Breast epithelium (tissue), 4 donors: Measurements from ENCODE around the gene RPL28. TPM values are rescaled to one million over a fixed set of nuclear protein-coding genes. Genes with fewer than 3 reads are reported as not detected.
"Not testable (repeated sequence)": the region's sequence is repeated elsewhere in the genome, so short reads cannot be mapped to it uniquely, and the experiment has no call there.

Source experiments
- DNase-seq, 2 donors: peaks; one replicate each; pipeline ENCODE4 v3.0.0-alpha.2; 2019; ENCODE audit warnings: low spot score in 2 of 2
- H3K27ac ChIP-seq, 2 donors: fragments of 200-600 bp; sonication (generic) in 1 of 2; one replicate each; pipeline ENCODE4 v1.5.1; 2016 to 2019; ENCODE audit warnings: mild to moderate bottlenecking in 1 of 2
- H3K27me3 ChIP-seq, 2 donors: fragments of 200-600 bp; sonication (generic) in 1 of 2; one replicate each; pipeline versions ENCODE4 v1.5.1 to v1.6.0; 2017 to 2019; ENCODE audit warnings: control low read depth in 1 of 2, mild to moderate bottlenecking in 1 of 2
- H3K36me3 ChIP-seq: fragments of 200-600 bp; one replicate; pipeline ENCODE4 v1.5.1; 2019
- H3K4me1 ChIP-seq, 2 donors: fragments of 200-600 bp; sonication (generic); one replicate each; pipeline ENCODE4 v1.5.1; 2016 to 2019; ENCODE audit warnings: control low read depth in 1 of 2
- H3K4me3 ChIP-seq, 3 donors: fragments of 200-600 bp; sonication (generic); 1 replicate in 2 of 3; 2 replicates in 1 of 3; pipeline ENCODE4 v1.5.1; 2016 to 2019; ENCODE audit warnings: mild to moderate bottlenecking in 3 of 3, moderate library complexity in 2 of 3
- H3K9me3 ChIP-seq, 2 donors: fragments of 200-600 bp; sonication (generic) in 1 of 2; one replicate each; pipeline ENCODE4 v1.5.1; 2016 to 2019; ENCODE audit warnings: control low read depth in 1 of 2
- POLR2A ChIP-seq: fragments of 450-650 bp; IDR thresholded peaks from one replicate; pipeline ENCODE4 v1.6.1; 2016; ENCODE audit warnings: antibody characterized with exemption, mild to moderate bottlenecking, moderate library complexity
- POLR2AphosphoS5 ChIP-seq, 3 donors: sonication (generic); formaldehyde crosslinking; IDR thresholded peaks; one replicate each; pipeline ENCODE4 v1.6.1; 2017; ENCODE audit warnings: antibody characterized with exemption in 3 of 3
- intact Hi-C: fragments of 100-400 bp; cut with DNase I; formaldehyde crosslinking; loops from one replicate; pipeline ENCODE4 v1.15.1; 2023; ENCODE audit warnings: low total_unique reads
- total RNA-seq, 3 donors: library from RNA; depleted of rRNA; stranded (reverse); fragments of >200 nt; gene quantifications; one replicate each; pipeline ENCODE4 v1.1.0, GENCODE V29; 2016
- TF ChIP-seq, protein P1 (sequence below), 3 donors: fragments of 450-650 bp; IDR thresholded peaks; one replicate each; pipeline ENCODE4 v1.5.1; 2016 to 2017; ENCODE audit warnings: antibody characterized with exemption in 3 of 3, mild to moderate bottlenecking in 3 of 3, moderate library complexity in 3 of 3

Gene RPL28
- total RNA-seq, 3 donors from 2014 or later, result 462 to 673 (median 471) TPM

DNA sequence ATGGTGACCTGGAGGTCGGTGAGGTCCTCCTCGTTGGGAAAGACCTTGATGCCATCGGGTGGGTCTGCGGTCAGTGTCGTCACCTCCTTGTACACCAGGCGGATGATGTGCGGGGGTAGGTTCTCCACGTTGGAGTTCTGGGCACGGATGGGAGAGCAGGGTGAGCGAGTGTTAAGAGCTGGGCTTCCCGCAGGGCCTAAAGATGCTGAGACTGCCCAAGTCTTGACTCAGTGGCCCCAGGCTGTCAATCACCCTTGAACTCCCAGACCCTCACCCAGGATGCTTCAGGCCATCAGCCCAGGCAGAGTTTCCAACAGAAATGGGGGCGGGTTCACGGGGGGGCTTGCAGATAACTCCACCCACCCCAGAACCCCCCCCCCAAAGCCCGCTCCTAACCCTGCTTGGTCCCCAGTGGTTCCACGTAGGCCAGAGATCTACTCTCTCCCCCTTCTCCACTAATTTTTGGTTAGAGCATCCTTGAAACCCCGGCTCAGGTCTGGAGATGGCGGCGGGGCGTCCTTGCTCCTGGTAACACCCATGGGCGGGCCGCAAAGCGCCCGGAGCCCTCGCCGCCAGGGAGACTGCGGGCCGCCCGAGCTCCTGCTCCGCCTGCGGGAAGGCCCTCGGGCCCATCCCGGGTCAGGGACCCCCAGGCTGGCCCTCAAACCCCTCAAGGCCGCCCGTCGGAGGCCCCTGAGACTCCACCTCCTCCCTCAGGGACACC, 21.3 kb downstream of the RPL28 start:
- Histone ChIP-seq H3K4me1 (peaks cover 4 to 10% of the 10 kb centered on the region in 2 donors), H3K27ac (peak overlapping the region; percentile 93 to 99), H3K4me3 (peak overlapping the region; percentile 94 to 95 (median 95)), H3K36me3 (no peaks in the 10 kb centered on the region), H3K9me3 (no peaks in the 10 kb centered on the region), H3K27me3 (no peaks in the 10 kb centered on the region)
- no peak for TF ChIP-seq POLR2A
- TF ChIP-seq, protein P1, sequence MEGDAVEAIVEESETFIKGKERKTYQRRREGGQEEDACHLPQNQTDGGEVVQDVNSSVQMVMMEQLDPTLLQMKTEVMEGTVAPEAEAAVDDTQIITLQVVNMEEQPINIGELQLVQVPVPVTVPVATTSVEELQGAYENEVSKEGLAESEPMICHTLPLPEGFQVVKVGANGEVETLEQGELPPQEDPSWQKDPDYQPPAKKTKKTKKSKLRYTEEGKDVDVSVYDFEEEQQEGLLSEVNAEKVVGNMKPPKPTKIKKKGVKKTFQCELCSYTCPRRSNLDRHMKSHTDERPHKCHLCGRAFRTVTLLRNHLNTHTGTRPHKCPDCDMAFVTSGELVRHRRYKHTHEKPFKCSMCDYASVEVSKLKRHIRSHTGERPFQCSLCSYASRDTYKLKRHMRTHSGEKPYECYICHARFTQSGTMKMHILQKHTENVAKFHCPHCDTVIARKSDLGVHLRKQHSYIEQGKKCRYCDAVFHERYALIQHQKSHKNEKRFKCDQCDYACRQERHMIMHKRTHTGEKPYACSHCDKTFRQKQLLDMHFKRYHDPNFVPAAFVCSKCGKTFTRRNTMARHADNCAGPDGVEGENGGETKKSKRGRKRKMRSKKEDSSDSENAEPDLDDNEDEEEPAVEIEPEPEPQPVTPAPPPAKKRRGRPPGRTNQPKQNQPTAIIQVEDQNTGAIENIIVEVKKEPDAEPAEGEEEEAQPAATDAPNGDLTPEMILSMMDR (IDR thresholded peaks at IDR 0.05), result no peak
- TF ChIP-seq POLR2AphosphoS5 (IDR thresholded peaks at IDR 0.05), result no peak
- intact Hi-C loops, result no loop called here
- DNase-seq, result no peak

DNA sequence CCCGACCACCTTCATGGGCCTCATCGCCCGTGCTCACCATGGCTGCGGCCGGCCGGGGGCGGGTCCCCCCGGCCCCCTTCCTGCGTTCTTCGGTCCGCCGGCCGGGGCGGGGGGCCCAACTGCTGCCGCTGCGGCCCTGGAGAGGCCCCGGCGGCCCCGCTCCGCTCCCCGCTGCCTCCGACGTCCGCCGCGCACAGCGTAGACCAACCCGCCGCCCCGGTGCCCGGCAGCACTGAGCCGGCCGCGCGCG, 21.7 kb downstream of the RPL28 start, which contains the start of gene UBE2S:
TSS of gene UBE2S (minus strand) at position 239 of the 250 bp plus-strand sequence. CDS start at position 40, 199 bp downstream.
- intact Hi-C loops, H3K4me1 ChIP-seq, H3K27me3 ChIP-seq, H3K9me3 ChIP-seq, DNase-seq, H3K36me3 ChIP-seq: not testable (repeated sequence)
- H3K27ac ChIP-seq, result peak within 1 kb of the TSS; percentile 93 to 99
- H3K4me3 ChIP-seq, result peak within 1 kb of the TSS; percentile 94 to 95 (median 95)
- peak in 2 of 3 donors; percentile 95 to 98 for TF ChIP-seq POLR2AphosphoS5 (IDR thresholded peaks at IDR 0.05)

DNA sequence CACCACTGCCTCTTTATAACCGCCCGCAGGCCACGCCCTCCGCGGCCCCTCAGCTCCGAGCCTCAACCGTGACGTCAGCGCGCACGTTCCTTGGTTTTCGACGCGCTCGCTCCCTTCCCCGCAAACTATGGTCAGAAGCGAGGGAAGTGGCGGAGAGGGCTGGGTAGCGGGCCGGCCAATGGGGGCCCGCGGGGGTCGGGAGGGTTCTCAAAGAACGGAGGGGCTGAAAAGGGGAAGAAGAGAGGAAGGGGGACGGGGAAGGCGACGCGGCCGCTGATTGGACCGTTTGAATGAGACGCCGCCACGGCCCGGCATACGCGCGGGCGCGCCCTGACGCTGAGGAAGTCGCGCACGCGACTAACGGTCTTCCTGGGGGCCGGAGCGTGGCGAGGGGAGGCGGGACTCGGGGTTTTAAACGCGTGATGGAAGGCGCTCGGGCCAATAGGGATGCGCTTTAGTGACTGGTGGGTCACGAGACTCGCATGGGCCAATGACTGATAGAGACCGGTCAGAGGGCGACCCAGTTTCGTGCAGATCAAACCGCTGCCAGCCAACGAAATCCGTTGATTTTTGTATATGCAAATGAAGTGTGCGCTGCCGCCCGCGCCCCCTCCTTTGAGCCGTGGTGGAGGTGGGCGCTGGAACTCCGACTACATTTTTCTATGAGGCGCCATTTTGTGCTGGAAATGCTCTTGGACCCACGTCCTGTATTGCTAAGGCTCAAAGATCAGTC, 22.2 kb downstream of the RPL28 start:
- DNase-seq, result peak; percentile 98
- Histone ChIP-seq H3K27me3 (no peaks in the 10 kb centered on the region), H3K27ac (peak overlapping the region; percentile 93 to 99), H3K4me1 (peaks cover 4 to 10% of the 10 kb centered on the region in 2 donors), H3K36me3 (no peaks in the 10 kb centered on the region), H3K4me3 (peak overlapping the region; percentile 94 to 95 (median 95)), H3K9me3 (no peaks in the 10 kb centered on the region)
- TF ChIP-seq, protein P1 (IDR thresholded peaks at IDR 0.05), result no peak
- TF ChIP-seq POLR2A, result peak; percentile 34
- peak; percentile 59 to 93 (median 65) for TF ChIP-seq POLR2AphosphoS5 (IDR thresholded peaks at IDR 0.05)
- intact Hi-C loops, result no loop called here

DNA sequence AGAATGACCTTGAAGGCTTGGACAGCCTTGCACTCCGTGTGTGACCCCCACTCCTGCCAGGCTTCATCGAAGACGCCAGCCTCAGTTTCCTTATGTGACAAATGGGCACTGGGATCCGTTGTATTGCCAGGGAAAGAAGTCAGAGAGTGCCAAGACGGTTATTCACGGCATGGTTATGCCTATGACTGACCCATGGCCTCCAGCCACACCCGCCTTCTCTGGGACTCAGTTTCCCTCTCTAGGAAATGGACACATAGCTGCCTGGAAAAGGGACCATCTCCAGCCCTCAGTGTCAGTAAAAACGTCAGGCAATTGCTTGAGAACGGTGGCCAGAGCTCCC, 22.8 kb downstream of the RPL28 start:
- intact Hi-C loops, result no loop called here
- TF ChIP-seq, protein P1 (IDR thresholded peaks at IDR 0.05), result peak in 1 of 3 donors; percentile 10
- TF ChIP-seq POLR2AphosphoS5 (IDR thresholded peaks at IDR 0.05), result no peak
- no peak for TF ChIP-seq POLR2A
- Histone ChIP-seq H3K36me3 (no peaks in the 10 kb centered on the region), H3K9me3 (no peaks in the 10 kb centered on the region), H3K27me3 (no peaks in the 10 kb centered on the region), H3K4me3 (peak overlapping the region; percentile 94 to 95 (median 95)), H3K27ac (peak overlapping the region; percentile 93 to 99), H3K4me1 (peaks cover 4 to 10% of the 10 kb centered on the region in 2 donors)
- peak in 1 of 2 donors; percentile 25 for DNase-seq

DNA sequence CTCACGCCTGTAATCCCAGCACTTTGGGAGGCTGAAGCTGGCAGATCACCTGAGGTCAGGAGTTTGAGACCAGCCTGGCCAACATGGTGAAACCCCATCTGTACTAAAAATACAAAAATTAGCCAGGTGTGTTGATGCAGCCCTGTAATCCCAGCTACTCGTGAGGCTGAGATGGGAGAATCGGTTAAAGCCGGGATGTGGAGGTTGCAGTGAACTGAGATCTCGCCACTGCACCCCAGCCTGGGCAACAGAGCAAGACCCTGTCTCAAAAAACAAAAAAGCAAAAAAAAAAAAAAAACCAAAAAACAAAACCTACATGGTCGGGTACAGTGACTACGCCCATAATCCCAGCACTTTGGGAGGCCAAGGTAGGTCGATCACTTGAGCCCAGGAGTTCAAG, 23.4 kb downstream of the RPL28 start:
- H3K4me3 ChIP-seq, H3K9me3 ChIP-seq, intact Hi-C loops, H3K27ac ChIP-seq, H3K36me3 ChIP-seq, H3K4me1 ChIP-seq, DNase-seq, H3K27me3 ChIP-seq: not testable (repeated sequence)

DNA sequence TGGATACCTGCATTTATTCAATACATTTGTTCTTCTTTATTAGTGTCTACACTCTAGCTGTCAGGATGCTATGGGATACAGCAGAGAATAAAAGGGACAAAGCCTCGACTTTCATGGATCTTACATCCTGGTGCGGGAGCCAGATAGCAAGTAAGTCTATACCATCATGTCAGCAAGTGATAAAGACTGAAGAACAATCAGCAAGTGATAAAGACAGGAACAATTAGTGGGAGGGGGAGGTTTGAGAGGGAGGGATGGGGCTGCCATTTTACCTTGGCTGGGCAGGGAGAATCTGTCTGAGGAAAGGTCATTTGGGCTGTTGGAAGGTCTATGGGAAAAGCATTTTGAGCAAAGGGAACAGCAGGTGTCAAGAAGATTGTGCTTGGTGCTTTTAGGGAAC, 24.4 kb downstream of the RPL28 start:
- no peaks in the 10 kb centered on the region for H3K27me3 ChIP-seq
- intact Hi-C loops, result no loop called here
- TF ChIP-seq POLR2AphosphoS5 (IDR thresholded peaks at IDR 0.05) (no peak), POLR2A (no peak)
- TF ChIP-seq, protein P1 (IDR thresholded peaks at IDR 0.05), result no peak
- DNase-seq, result no peak
- no peaks in the 10 kb centered on the region for H3K36me3 ChIP-seq
- no peak overlapping the region for H3K27ac ChIP-seq
- no peaks in the 10 kb centered on the region for H3K9me3 ChIP-seq
- H3K4me3 ChIP-seq, result no peak overlapping the region
- H3K4me1 ChIP-seq, result peaks cover 4 to 10% of the 10 kb centered on the region in 2 donors
